Measurements from ENCODE around the gene ARL8A. TPM values are rescaled to one million over a fixed set of nuclear protein-coding genes. Genes with fewer than 3 reads are reported as not detected.

Gene ARL8A
- polyA plus RNA-seq, 1 donor (not counting 4 experiments of a cell fraction or from before 2014, with no cell fraction given): 58.6 TPM

DNA sequence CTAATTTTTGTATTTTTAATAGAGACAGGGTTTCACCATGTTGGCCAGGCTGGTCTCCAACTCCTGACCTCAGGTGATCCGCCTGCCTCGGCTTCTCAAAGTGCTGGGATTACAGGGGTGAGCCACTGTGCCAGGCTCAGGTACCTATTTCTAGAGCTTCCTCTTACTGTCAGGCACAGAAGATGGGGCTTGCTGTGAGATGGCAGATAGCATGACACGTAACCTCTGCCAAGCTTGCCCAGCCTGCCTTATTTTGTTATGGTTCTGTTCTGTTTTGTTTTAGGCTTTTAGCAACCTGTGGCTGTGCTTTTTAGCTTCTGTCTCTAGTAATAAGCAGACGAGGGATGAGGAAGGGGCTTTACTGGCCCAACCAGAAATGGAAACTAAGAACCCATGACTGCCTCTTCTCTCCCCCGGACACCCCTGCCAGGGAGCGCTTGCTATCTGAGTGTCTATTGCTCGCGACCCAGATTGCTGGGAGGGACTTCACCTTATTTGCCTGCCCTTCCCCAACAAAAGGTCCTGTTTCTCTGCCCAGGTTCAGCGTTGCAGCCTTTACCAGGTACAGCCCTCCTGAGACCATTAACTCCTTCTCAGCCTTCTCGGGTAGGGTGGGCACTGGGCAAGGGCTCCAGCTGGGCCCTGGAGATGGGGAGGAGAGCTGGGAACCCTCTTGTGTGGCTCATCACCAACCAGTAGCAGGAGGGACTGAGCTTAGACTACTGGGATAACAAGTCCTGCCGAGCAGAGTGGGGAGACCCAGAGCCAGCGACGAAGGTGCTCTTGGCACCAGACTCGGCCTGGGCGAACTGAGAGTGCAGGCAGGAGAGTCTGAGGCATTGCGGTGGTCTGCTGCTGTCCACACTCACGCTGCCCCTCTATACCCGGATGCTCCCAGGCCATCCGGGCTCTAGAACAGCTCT, 35.6 kb upstream of the ARL8A start:
- H3K79me2 ChIP-seq (ENCODE audit: control insufficient read depth, insufficient read depth, low read length): no peaks in the 10 kb centered on the region
- no peak overlapping the region for H3K4me2 ChIP-seq (ENCODE audit: control insufficient read depth, extremely low read depth, insufficient read depth, low read depth, low read length)
- H3K4me1 ChIP-seq (ENCODE audit: control insufficient read depth, extremely low read depth, insufficient read depth, low read length): no peaks in the 10 kb centered on the region
- H3K27ac ChIP-seq (ENCODE audit: control insufficient read depth, insufficient read depth, low read length): no peak overlapping the region
- no peak overlapping the region for H2AFZ ChIP-seq (ENCODE audit: control insufficient read depth, low read length)
- FAIRE-seq: no peak
- H3K9me1 ChIP-seq (ENCODE audit: control insufficient read depth, extremely low read depth, insufficient read depth, low read length): no peaks in the 10 kb centered on the region
- no peaks in the 10 kb centered on the region for H3K36me3 ChIP-seq (ENCODE audit: control insufficient read depth in 2 of 2, extremely low read depth in 1 of 2, insufficient read depth in 2 of 2, low read length in 2 of 2)
- H3K27me3 ChIP-seq (ENCODE audit: control insufficient read depth, extremely low read depth, insufficient read depth, low read length): peaks cover 22% of the 10 kb centered on the region
- no peak overlapping the region for H3K9ac ChIP-seq (ENCODE audit: control insufficient read depth, extremely low read depth, insufficient read depth, low read length)
- DNase-seq (ENCODE audit: low read depth, low spot score): no peak
- no peaks in the 10 kb centered on the region for H3K9me3 ChIP-seq (ENCODE audit: control insufficient read depth, low read depth, low read length)
- H4K20me1 ChIP-seq (ENCODE audit: control insufficient read depth, extremely low read depth, insufficient read depth, low read length): no peaks in the 10 kb centered on the region
- TF ChIP-seq CTCF (optimal IDR thresholded peaks at IDR 0.05 in 1 of 3, IDR thresholded peaks at IDR 0.05 in 1 of 3, conservative IDR thresholded peaks at IDR 0.05 in 1 of 3; ENCODE audit: extremely low read depth in 1 of 3, insufficient read depth in 2 of 3, low read length in 3 of 3): no peak
- no peak for TF ChIP-seq EZH2 (IDR thresholded peaks at IDR 0.05; ENCODE audit: low read length)
- H3K4me3 ChIP-seq (ENCODE audit: control insufficient read depth in 2 of 3, extremely low read depth in 1 of 3, insufficient read depth in 2 of 3, low read depth in 1 of 3, low read length in 3 of 3): no peak overlapping the region
- dilution Hi-C loops (cut with MboI; ENCODE audit: extremely low pct_ligation_motif_present, low sequenced_read_pairs): no loop called here

- no peaks in the 10 kb centered on the region for H3K9me3 ChIP-seq (ENCODE audit: control insufficient read depth, low read depth, low read length)
- dilution Hi-C loops (cut with MboI; ENCODE audit: extremely low pct_ligation_motif_present, low sequenced_read_pairs): no loop called here
- no peaks in the 10 kb centered on the region for H3K79me2 ChIP-seq (ENCODE audit: control insufficient read depth, insufficient read depth, low read length)
- H3K4me3 ChIP-seq (ENCODE audit: control insufficient read depth in 2 of 3, extremely low read depth in 1 of 3, insufficient read depth in 2 of 3, low read depth in 1 of 3, low read length in 3 of 3): no peak overlapping the region
- no peak for TF ChIP-seq EZH2 (IDR thresholded peaks at IDR 0.05; ENCODE audit: low read length)
- TF ChIP-seq CTCF (optimal IDR thresholded peaks at IDR 0.05 in 1 of 3, IDR thresholded peaks at IDR 0.05 in 1 of 3, conservative IDR thresholded peaks at IDR 0.05 in 1 of 3; ENCODE audit: extremely low read depth in 1 of 3, insufficient read depth in 2 of 3, low read length in 3 of 3): no peak
- no peak for DNase-seq (ENCODE audit: low read depth, low spot score)
- H3K27ac ChIP-seq (ENCODE audit: control insufficient read depth, insufficient read depth, low read length): no peak overlapping the region
- H3K36me3 ChIP-seq (ENCODE audit: control insufficient read depth in 2 of 2, extremely low read depth in 1 of 2, insufficient read depth in 2 of 2, low read length in 2 of 2): no peaks in the 10 kb centered on the region
- no peak for FAIRE-seq
- H2AFZ ChIP-seq (ENCODE audit: control insufficient read depth, low read length): no peak overlapping the region
- H3K4me1 ChIP-seq (ENCODE audit: control insufficient read depth, extremely low read depth, insufficient read depth, low read length): no peaks in the 10 kb centered on the region
- H3K27me3 ChIP-seq (ENCODE audit: control insufficient read depth, extremely low read depth, insufficient read depth, low read length): peaks cover 19% of the 10 kb centered on the region
- no peaks in the 10 kb centered on the region for H3K9me1 ChIP-seq (ENCODE audit: control insufficient read depth, extremely low read depth, insufficient read depth, low read length)
- no peak overlapping the region for H3K4me2 ChIP-seq (ENCODE audit: control insufficient read depth, extremely low read depth, insufficient read depth, low read depth, low read length)
- no peak overlapping the region for H3K9ac ChIP-seq (ENCODE audit: control insufficient read depth, extremely low read depth, insufficient read depth, low read length)
- H4K20me1 ChIP-seq (ENCODE audit: control insufficient read depth, extremely low read depth, insufficient read depth, low read length): no peaks in the 10 kb centered on the region
Measured at GRCh38 chr1:202176949-202177927, 32.7 kb upstream of the ARL8A start.
